KOPT-K1 (cell line): ENCODE measurements around the gene S100P.

Source experiments
- H3K27ac ChIP-seq: fragments of 200-600 bp; sonication (generic); 2 replicates; pipeline ENCODE4 v1.5.1; 2016; ENCODE audit warnings: antibody characterized with exemption, mild to moderate bottlenecking, low read depth, low read length; ENCODE audit not compliant: poor library complexity, severe bottlenecking
- H3K36me3 ChIP-seq: fragments of 200-600 bp; sonication (generic); 2 replicates; pipeline ENCODE4 v1.5.1; 2017; ENCODE audit warnings: antibody characterized with exemption, mild to moderate bottlenecking, low read length, moderate library complexity; ENCODE audit not compliant: insufficient read depth
- H3K9me3 ChIP-seq: fragments of 200-600 bp; sonication (generic); 2 replicates; pipeline ENCODE4 v1.5.1; 2017; ENCODE audit warnings: antibody characterized with exemption, low read length, mild to moderate bottlenecking; ENCODE audit not compliant: insufficient read depth, poor library complexity, severe bottlenecking

The S100P gene

GRCh38 chr4:6684656-6685055 is 9.0 kb upstream of the S100P start:
- Histone ChIP-seq H3K9me3 (no peaks in the 10 kb centered on the region), H3K27ac (peak overlapping the region; percentile 26), H3K36me3 (peaks cover 21% of the 10 kb centered on the region; the same call in 1 of the 2 replicates)

GRCh38 chr4:6686104-6686787 is 7.4 kb upstream of the S100P start:
- no peaks in the 10 kb centered on the region for H3K9me3 ChIP-seq
- H3K27ac ChIP-seq = no peak overlapping the region
- H3K36me3 ChIP-seq = peaks cover 6% of the 10 kb centered on the region; the same call in 1 of the 2 replicates

GRCh38 chr4:6687947-6688878 is 5.5 kb upstream of the S100P start:
- H3K27ac ChIP-seq = peak overlapping the region; percentile 97
- H3K36me3 ChIP-seq = no peaks in the 10 kb centered on the region
- H3K9me3 ChIP-seq = no peaks in the 10 kb centered on the region

GRCh38 chr4:6688879-6689505 is 4.7 kb upstream of the S100P start:
- Histone ChIP-seq H3K9me3 (no peaks in the 10 kb centered on the region), H3K36me3 (no peaks in the 10 kb centered on the region), H3K27ac (peak overlapping the region; percentile 97)

GRCh38 chr4:6689506-6689960 is 4.1 kb upstream of the S100P start:
- no peaks in the 10 kb centered on the region for H3K9me3 ChIP-seq
- H3K36me3 ChIP-seq = no peaks in the 10 kb centered on the region
- peak overlapping the region; percentile 97 for H3K27ac ChIP-seq

GRCh38 chr4:6692379-6692778 is 1.3 kb upstream of the S100P start:
- Histone ChIP-seq H3K36me3 (no peaks in the 10 kb centered on the region), H3K9me3 (no peaks in the 10 kb centered on the region), H3K27ac (peak overlapping the region; percentile 88)

GRCh38 chr4:6692806-6693205 is 872 bp upstream of the S100P start:
- H3K9me3 ChIP-seq = no peaks in the 10 kb centered on the region
- H3K36me3 ChIP-seq = no peaks in the 10 kb centered on the region
- H3K27ac ChIP-seq = peak overlapping the region; percentile 88

GRCh38 chr4:6694177-6694901 is 661 bp downstream of the S100P start:
- Histone ChIP-seq H3K9me3 (no peaks in the 10 kb centered on the region), H3K36me3 (no peaks in the 10 kb centered on the region), H3K27ac (peak overlapping the region; percentile 88)

- Histone ChIP-seq H3K27ac (peak overlapping the region; percentile 88), H3K36me3 (peaks cover 9% of the 10 kb centered on the region; the same call in 1 of the 2 replicates), H3K9me3 (no peaks in the 10 kb centered on the region)
These were observed 2.3 kb downstream of the S100P start for GRCh38 chr4:6695660-6696610.

GRCh38 chr4:6696611-6697010 is 2.9 kb downstream of the S100P start:
- Histone ChIP-seq H3K9me3 (no peaks in the 10 kb centered on the region), H3K27ac (peak overlapping the region; percentile 88), H3K36me3 (peaks cover 11% of the 10 kb centered on the region; the same call in 1 of the 2 replicates)

GRCh38 chr4:6697131-6697530 is 3.5 kb downstream of the S100P start:
- H3K36me3 ChIP-seq = peaks cover 16% of the 10 kb centered on the region; the same call in 1 of the 2 replicates
- peak overlapping the region; percentile 88 for H3K27ac ChIP-seq
- no peaks in the 10 kb centered on the region for H3K9me3 ChIP-seq

- Histone ChIP-seq H3K9me3 (peaks cover 15% of the 10 kb centered on the region), H3K36me3 (peaks cover 38% of the 10 kb centered on the region; the same call in 1 of the 2 replicates), H3K27ac (peak overlapping the region; percentile 24)
These were observed 5.7 kb downstream of the S100P start for GRCh38 chr4:6699388-6699787.

GRCh38 chr4:6699903-6700302 is 6.2 kb downstream of the S100P start:
- Histone ChIP-seq H3K9me3 (peaks cover 15% of the 10 kb centered on the region), H3K27ac (peak overlapping the region; percentile 24), H3K36me3 (peaks cover 40% of the 10 kb centered on the region)
